Activated CD8-positive, alpha-beta memory T cell treated with anti-CD3 and anti-CD28 coated beads, Interleukin-2, amount 50 U/mL, for 48 hours (primary cell): ENCODE results near the gene TMA7.

Source experiments
- DNase-seq: peaks from one replicate; pipeline ENCODE4 v3.0.0-alpha.2; 2020

TMA7 gene

GRCh38 chr3:48423883-48424695 is 16.0 kb upstream of the TMA7 start:
- no peak for DNase-seq

- no peak for DNase-seq
Measured at GRCh38 chr3:48425281-48425812, 14.7 kb upstream of the TMA7 start.

GRCh38 chr3:48426401-48426909 is 13.6 kb upstream of the TMA7 start:
- no peak for DNase-seq

- no peak for DNase-seq
Measured at GRCh38 chr3:48426944-48427629, 13.0 kb upstream of the TMA7 start.

- no peak for DNase-seq
Measured at GRCh38 chr3:48427630-48427962, 12.5 kb upstream of the TMA7 start.

GRCh38 chr3:48428088-48428571 is 11.9 kb upstream of the TMA7 start:
- DNase-seq = no peak

GRCh38 chr3:48428572-48429316 is 11.3 kb upstream of the TMA7 start:
- peak; percentile 65 for DNase-seq

- peak; percentile 80 for DNase-seq
Measured at GRCh38 chr3:48429317-48429959, 10.6 kb upstream of the TMA7 start.

GRCh38 chr3:48429960-48430707 is 9.9 kb upstream of the TMA7 start, which contains the start of gene PLXNB1:
Gene PLXNB1 (minus strand): TSS chr3:48430086. CDS start chr3:48424611, 5,475 bp downstream.
- DNase-seq = no peak

- DNase-seq = no peak
Measured at GRCh38 chr3:48430708-48431101, 9.4 kb upstream of the TMA7 start.

- no peak for DNase-seq
Measured at GRCh38 chr3:48431224-48432029, 8.6 kb upstream of the TMA7 start.

- DNase-seq = no peak
Measured at GRCh38 chr3:48432411-48433371, 7.4 kb upstream of the TMA7 start.

- no peak for DNase-seq
Measured at GRCh38 chr3:48433472-48434118, 6.5 kb upstream of the TMA7 start.

- no peak for DNase-seq
Measured at GRCh38 chr3:48434591-48435222, 5.3 kb upstream of the TMA7 start.

- no peak for DNase-seq
Measured at GRCh38 chr3:48435223-48435595, 4.8 kb upstream of the TMA7 start.

- DNase-seq = peak; percentile 91
Measured at GRCh38 chr3:48435774-48436476, 4.1 kb upstream of the TMA7 start.

- no peak for DNase-seq
Measured at GRCh38 chr3:48436477-48436787, 3.6 kb upstream of the TMA7 start.

GRCh38 chr3:48436855-48437254 is 3.2 kb upstream of the TMA7 start:
- DNase-seq = no peak
